HepG2 (cell line): ENCODE results near the gene GTPBP6. TPM values are rescaled to one million over a fixed set of nuclear protein-coding genes. Genes with fewer than 3 reads are reported as not detected.

Source experiments
- ATF3 ChIP-seq: sonication (generic); formaldehyde crosslinking; IDR thresholded peaks from 2 replicates; pipeline ENCODE4 v1.4.0; 2020; ENCODE audit warnings: missing genetic modification reagents
- BHLHE40 ChIP-seq: IDR thresholded peaks from 2 replicates; pipeline ENCODE4 v1.6.1; 2011; ENCODE audit warnings: low read length, improper control_type of control experiment
- EHMT2 ChIP-seq: fragments of 200-600 bp; sonication (generic); IDR thresholded peaks from 2 replicates; pipeline ENCODE4 v1.7.0; 2017; ENCODE audit warnings: antibody characterized with exemption, low read depth, low read length, borderline replicate concordance
- FOSL1 ChIP-seq: sonication (generic); formaldehyde crosslinking; IDR thresholded peaks from 2 replicates; pipeline ENCODE4 v1.9.0; 2021; ENCODE audit warnings: missing genetic modification reagents, borderline replicate concordance
- FOXC1 ChIP-seq: sonication (generic); formaldehyde crosslinking; IDR thresholded peaks from 2 replicates; pipeline ENCODE4 v1.8.0; 2022; ENCODE audit warnings: mild to moderate bottlenecking, missing genetic modification reagents, borderline replicate concordance
- NR2F6 ChIP-seq, 2 experiments: IDR thresholded peaks; 2 replicates each; pipeline ENCODE4 v1.6.1; 2016; ENCODE audit warnings: antibody characterized with exemption in 1 of 2, mild to moderate bottlenecking in 1 of 2
- RBFOX2 ChIP-seq: fragments of 200-400 bp; formaldehyde crosslinking; IDR thresholded peaks from 2 replicates; pipeline ENCODE4 v1.6.1; 2017; ENCODE audit warnings: low read depth, mild to moderate bottlenecking, low read length
- RFX3 ChIP-seq: IDR thresholded peaks from 2 replicates; pipeline ENCODE4 v1.6.1; 2016; ENCODE audit warnings: missing biosample characterization, missing genetic modification reagents
- YY1 ChIP-seq: IDR thresholded peaks from 2 replicates; pipeline ENCODE4 v1.6.1; 2011; ENCODE audit warnings: low read length, low read depth, moderate library complexity, mild to moderate bottlenecking; ENCODE audit not compliant: insufficient read depth, insufficient replicate concordance
- ZBTB33 ChIP-seq: sonication (generic); formaldehyde crosslinking; IDR thresholded peaks from 2 replicates; pipeline ENCODE4 v1.4.0; 2020; ENCODE audit warnings: missing genetic modification reagents
- ZBTB46 ChIP-seq: sonication (generic); formaldehyde crosslinking; IDR thresholded peaks from 2 replicates; pipeline ENCODE4 v1.4.0; 2020; ENCODE audit warnings: mild to moderate bottlenecking, missing genetic modification reagents, borderline replicate concordance
- ZFX ChIP-seq: sonication (generic); formaldehyde crosslinking; IDR thresholded peaks from 2 replicates; pipeline ENCODE4 v1.4.0; 2020; ENCODE audit warnings: mild to moderate bottlenecking, low read depth, missing genetic modification reagents, moderate library complexity
- ZNF234 ChIP-seq: sonication (generic); formaldehyde crosslinking; conservative IDR thresholded peaks from 2 replicates; pipeline ENCODE4 v1.5.1; 2020; ENCODE audit warnings: mild to moderate bottlenecking, missing genetic modification reagents
- ZNF3 ChIP-seq: IDR thresholded peaks from 2 replicates; pipeline ENCODE4 v1.7.0; 2017; ENCODE audit warnings: inconsistent platforms
- ZNF564 ChIP-seq: sonication (generic); formaldehyde crosslinking; IDR thresholded peaks from 2 replicates; pipeline ENCODE4 v1.8.1; 2023; ENCODE audit warnings: mild to moderate bottlenecking, missing genetic modification reagents
- ZNF644 ChIP-seq: IDR thresholded peaks from 2 replicates; pipeline ENCODE4 v1.6.1; 2016; ENCODE audit warnings: low read depth
- polyA plus RNA-seq, 8 experiments: library from polyadenylated mRNA; depleted of rRNA in 3 of 8; stranded (reverse) in 7 of 8; unstranded in 1 of 8; fragments of >200 nt; fragmentation: Illumina TruSeq in 4 of 8; extraction: Trizol in 4 of 8; gene quantifications; 2 replicates each; pipeline versions ENCODE4 v1.2.1 to v1.2.3, GENCODE V29; 2011 to 2016; ENCODE audit warnings: low read depth in 4 of 8, missing spikeins in 1 of 8, mixed read lengths in 1 of 8; ENCODE audit not compliant: insufficient read depth in 1 of 8
- total RNA-seq, 5 experiments: library from RNA; depleted of rRNA; stranded (reverse); fragments of >200 nt; fragmentation: Illumina TruSeq; extraction: Trizol; gene quantifications; 2 replicates each; pipeline ENCODE4 v1.2.3, GENCODE V29; 2016; ENCODE audit warnings: low read depth in 1 of 5

GTPBP6 gene
- total and polyA plus RNA-seq, 2 of the 13 experiments (the other 11 are each of a cell fraction or from before 2014, with no cell fraction given): 20.2 to 39.6 TPM

GRCh38 chrX:283115-283845 lies 35.3 kb downstream of the GTPBP6 start (continued):
- TF ChIP-seq YY1 (no peak), ZNF234 (no peak), ZNF564 (CRISPR knock-in tag) (no peak), NR2F6 (IDR thresholded peaks at IDR 0.05) (no peak), NR2F6 (CRISPR knock-in tag; IDR thresholded peaks at IDR 0.05) (no peak), ZFX (CRISPR knock-in tag) (no peak), ZNF644 (no peak), EHMT2 (no peak), RBFOX2 (peak; percentile 52), BHLHE40 (no peak), ZBTB33 (CRISPR knock-in tag) (peak; percentile 41; the same call in 1 of the 2 replicates), ZBTB46 (CRISPR knock-in tag) (no peak), RFX3 (no peak), ATF3 (CRISPR knock-in tag) (no peak), ZNF3 (no peak), FOSL1 (CRISPR knock-in tag) (no peak), FOXC1 (CRISPR knock-in tag) (no peak)
